Fibroblast of lung (primary cell): ENCODE measurements around the gene DDX31. TPM values are rescaled to one million over a fixed set of nuclear protein-coding genes. Genes with fewer than 3 reads are reported as not detected.

Source experiments
- DNase-seq, 2 donors: peaks; one replicate each; pipeline versions ENCODE4 v3.0.0 to v3.0.0-alpha.2; 2010; ENCODE audit warnings: low read depth in 2 of 2
- H2AFZ ChIP-seq: 2 replicates; pipeline ENCODE4 v1.5.1; 2012; ENCODE audit warnings: low read length, control low read depth, inconsistent platforms
- H3K27ac ChIP-seq: 2 replicates; pipeline ENCODE4 v1.5.1; 2011; ENCODE audit warnings: low read length, control low read depth; ENCODE audit not compliant: insufficient read depth
- H3K27me3 ChIP-seq: 2 replicates; pipeline ENCODE4 v1.5.1; 2011; ENCODE audit warnings: mild to moderate bottlenecking, low read length; ENCODE audit not compliant: control insufficient read depth, insufficient read depth
- H3K36me3 ChIP-seq: 2 replicates; pipeline ENCODE4 v1.5.1; 2011; ENCODE audit warnings: low read length; ENCODE audit not compliant: control insufficient read depth, insufficient read depth
- H3K4me1 ChIP-seq: 2 replicates; pipeline ENCODE4 v1.5.1; 2011; ENCODE audit warnings: low read length; ENCODE audit not compliant: control insufficient read depth, insufficient read depth; ENCODE audit errors: extremely low read depth
- H3K4me2 ChIP-seq: 2 replicates; pipeline ENCODE4 v1.5.1; 2011; ENCODE audit warnings: low read length, control low read depth; ENCODE audit not compliant: insufficient read depth; ENCODE audit errors: extremely low read depth
- H3K4me3 ChIP-seq, 4 experiments: fragments of 200-600 bp in 1 of 4; sonication (generic) in 1 of 4; replicated peaks in 1 of 4; 2 replicates each; pipeline ENCODE4 v1.5.1; 2011 to 2016; ENCODE audit warnings: low read length in 4 of 4, low read depth in 3 of 4, mild to moderate bottlenecking in 3 of 4, control low read depth in 2 of 4, inconsistent platforms in 1 of 4, mixed read lengths in 1 of 4; ENCODE audit not compliant: insufficient read depth in 1 of 4; ENCODE audit errors: control extremely low read depth in 1 of 4
- H3K79me2 ChIP-seq: 2 replicates; pipeline ENCODE4 v1.5.1; 2012; ENCODE audit warnings: mild to moderate bottlenecking, low read length, inconsistent platforms; ENCODE audit not compliant: control insufficient read depth, insufficient read depth
- H3K9ac ChIP-seq: 2 replicates; pipeline ENCODE4 v1.5.1; 2011; ENCODE audit warnings: mild to moderate bottlenecking, low read length, control low read depth; ENCODE audit not compliant: insufficient read depth
- H3K9me3 ChIP-seq: 2 replicates; pipeline ENCODE4 v1.5.1; 2012; ENCODE audit warnings: low read depth, low read length; ENCODE audit not compliant: control insufficient read depth, insufficient read depth
- H4K20me1 ChIP-seq: 2 replicates; pipeline ENCODE4 v1.5.1; 2011; ENCODE audit warnings: low read length; ENCODE audit not compliant: control insufficient read depth, insufficient read depth; ENCODE audit errors: extremely low read depth
- EZH2 ChIP-seq: IDR thresholded peaks from 2 replicates; pipeline ENCODE4 v1.5.1; 2012; ENCODE audit warnings: low read length, control low read depth, mild to moderate bottlenecking; ENCODE audit errors: missing control alignments
- polyA plus RNA-seq, 2 donors: library from polyadenylated mRNA; depleted of rRNA in 1 of 2; stranded (reverse) in 1 of 2; unstranded in 1 of 2; fragments of >200 nt; gene quantifications; 2 replicates each; pipeline ENCODE4 v1.2.1, GENCODE V29; 2011 to 2012; ENCODE audit warnings: missing spikeins in 1 of 2
- total RNA-seq: library from RNA; depleted of rRNA; stranded (reverse); fragments of >200 nt; gene quantifications from 2 replicates; pipeline ENCODE4 v1.2.1, GENCODE V29; 2014
- TF ChIP-seq, protein P1 (sequence below), 2 donors: IDR thresholded peaks in 1 of 2; conservative IDR thresholded peaks in 1 of 2; 1 replicate in 1 of 2; 2 replicates in 1 of 2; pipeline ENCODE4 v1.5.1; 2011 to 2012; ENCODE audit warnings: low read length in 2 of 2, control low read depth in 1 of 2, inconsistent platforms in 1 of 2, low read depth in 1 of 2, mild to moderate bottlenecking in 1 of 2

DDX31 gene
- total and polyA plus RNA-seq, 2 donors (not counting 1 experiment from before 2014, with no cell fraction given): 10.1 to 10.8 TPM

DNA sequence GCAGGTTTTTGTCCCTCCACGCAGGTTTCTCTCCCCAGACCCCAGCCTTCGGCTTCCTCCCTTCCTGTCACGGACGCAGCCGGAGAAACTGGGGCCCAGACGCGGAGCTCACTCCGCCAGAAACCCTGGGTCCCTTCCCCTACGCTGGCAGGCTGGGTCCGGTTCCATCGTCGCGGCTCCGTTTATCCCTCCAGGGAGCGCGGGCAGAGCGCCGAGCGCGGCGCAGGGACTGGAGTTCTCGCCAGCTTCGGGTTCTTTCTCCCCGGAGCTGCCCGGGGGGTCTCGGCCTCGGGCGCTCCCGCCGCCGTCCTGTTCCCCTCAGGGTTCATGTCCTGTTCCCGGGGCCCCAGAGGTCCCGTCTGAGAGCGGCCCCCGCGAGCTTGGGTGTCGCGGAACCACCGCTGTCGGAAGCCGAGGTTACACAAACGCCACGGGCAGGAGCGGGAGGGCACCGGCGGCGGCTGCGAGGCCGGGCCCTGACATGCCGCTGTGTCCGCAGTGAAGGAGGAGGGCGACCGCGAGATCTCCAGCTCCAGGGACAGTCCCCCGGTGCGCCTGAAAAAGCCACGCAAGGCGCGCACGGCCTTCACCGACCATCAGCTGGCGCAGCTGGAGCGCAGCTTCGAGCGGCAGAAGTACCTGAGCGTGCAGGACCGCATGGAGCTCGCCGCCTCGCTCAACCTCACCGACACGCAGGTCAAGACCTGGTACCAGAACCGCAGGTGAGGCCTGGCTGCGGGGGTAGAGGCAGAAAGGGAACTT, 82.8 kb downstream of the DDX31 start:
- Histone ChIP-seq H3K4me2 (no peak overlapping the region), H3K9me3 (no peaks in the 10 kb centered on the region), H4K20me1 (no peaks in the 10 kb centered on the region), H2AFZ (no peak overlapping the region), H3K27ac (no peak overlapping the region), H3K27me3 (peaks cover 83% of the 10 kb centered on the region), H3K4me3 (no peak overlapping the region), H3K9ac (no peak overlapping the region), H3K79me2 (no peaks in the 10 kb centered on the region), H3K4me1 (no peaks in the 10 kb centered on the region), H3K36me3 (no peaks in the 10 kb centered on the region)
- peak; percentile 91 for TF ChIP-seq EZH2
- TF ChIP-seq, protein P1, sequence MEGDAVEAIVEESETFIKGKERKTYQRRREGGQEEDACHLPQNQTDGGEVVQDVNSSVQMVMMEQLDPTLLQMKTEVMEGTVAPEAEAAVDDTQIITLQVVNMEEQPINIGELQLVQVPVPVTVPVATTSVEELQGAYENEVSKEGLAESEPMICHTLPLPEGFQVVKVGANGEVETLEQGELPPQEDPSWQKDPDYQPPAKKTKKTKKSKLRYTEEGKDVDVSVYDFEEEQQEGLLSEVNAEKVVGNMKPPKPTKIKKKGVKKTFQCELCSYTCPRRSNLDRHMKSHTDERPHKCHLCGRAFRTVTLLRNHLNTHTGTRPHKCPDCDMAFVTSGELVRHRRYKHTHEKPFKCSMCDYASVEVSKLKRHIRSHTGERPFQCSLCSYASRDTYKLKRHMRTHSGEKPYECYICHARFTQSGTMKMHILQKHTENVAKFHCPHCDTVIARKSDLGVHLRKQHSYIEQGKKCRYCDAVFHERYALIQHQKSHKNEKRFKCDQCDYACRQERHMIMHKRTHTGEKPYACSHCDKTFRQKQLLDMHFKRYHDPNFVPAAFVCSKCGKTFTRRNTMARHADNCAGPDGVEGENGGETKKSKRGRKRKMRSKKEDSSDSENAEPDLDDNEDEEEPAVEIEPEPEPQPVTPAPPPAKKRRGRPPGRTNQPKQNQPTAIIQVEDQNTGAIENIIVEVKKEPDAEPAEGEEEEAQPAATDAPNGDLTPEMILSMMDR (conservative IDR thresholded peaks at IDR 0.05 in 1 of 2, IDR thresholded peaks at IDR 0.05 in 1 of 2; ENCODE audit: low read depth in 1 of 2, low read length in 2 of 2): no peak
- no peak for DNase-seq

DNA sequence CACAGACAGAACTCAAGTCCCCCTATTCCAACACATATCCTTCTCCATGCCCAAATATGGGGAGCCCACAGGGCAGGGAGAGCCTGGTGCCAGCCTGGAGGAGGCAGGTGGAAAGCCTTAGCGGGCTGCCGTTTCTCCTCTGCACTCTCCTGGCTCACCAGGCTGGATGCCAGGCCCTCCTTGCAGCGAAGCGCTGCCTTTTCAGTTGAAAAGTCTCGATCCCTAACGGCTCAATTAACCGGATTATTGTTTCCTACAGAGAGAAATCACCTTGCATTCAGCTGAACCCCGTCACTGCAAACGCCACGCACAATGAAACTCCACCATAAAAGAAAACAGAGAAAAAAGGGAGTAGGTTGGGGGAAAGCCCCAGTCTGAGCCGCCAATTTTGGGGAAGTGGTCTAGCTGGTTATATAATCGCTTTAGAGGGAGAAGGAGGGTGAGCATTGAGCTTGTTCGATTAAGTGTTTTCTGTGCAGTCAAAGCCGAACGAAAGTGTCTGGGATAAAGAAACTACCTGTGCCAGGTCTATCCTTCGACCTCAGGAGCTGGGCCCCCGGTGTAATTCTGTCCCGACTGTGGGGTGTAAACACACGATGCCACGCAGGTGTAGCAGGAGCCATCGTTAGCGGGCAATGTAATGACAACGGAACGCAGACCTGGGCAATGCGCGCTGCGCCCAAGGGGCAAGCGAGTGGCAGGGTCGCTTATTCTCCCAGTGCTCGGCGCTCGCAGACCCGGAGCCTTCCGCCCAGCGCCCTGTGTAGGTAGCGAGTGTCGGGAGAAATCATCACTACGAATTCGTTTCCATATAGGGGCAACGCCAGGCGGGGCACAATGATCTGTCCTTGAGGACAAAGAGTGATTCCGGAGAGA, 83.6 kb downstream of the DDX31 start:
- TF ChIP-seq, protein P1 (conservative IDR thresholded peaks at IDR 0.05 in 1 of 2, IDR thresholded peaks at IDR 0.05 in 1 of 2; ENCODE audit: low read depth in 1 of 2, low read length in 2 of 2): no peak
- peak; percentile 84 for TF ChIP-seq EZH2
- no peak overlapping the region for H3K27ac ChIP-seq
- peaks cover 86% of the 10 kb centered on the region for H3K27me3 ChIP-seq
- no peak for DNase-seq
- H3K36me3 ChIP-seq: no peaks in the 10 kb centered on the region
- no peak overlapping the region for H3K4me2 ChIP-seq
- no peaks in the 10 kb centered on the region for H4K20me1 ChIP-seq
- no peak overlapping the region for H3K4me3 ChIP-seq
- peaks cover 2% of the 10 kb centered on the region for H3K4me1 ChIP-seq
- no peaks in the 10 kb centered on the region for H3K79me2 ChIP-seq
- H3K9ac ChIP-seq: no peak overlapping the region
- H2AFZ ChIP-seq: no peak overlapping the region
- H3K9me3 ChIP-seq: no peaks in the 10 kb centered on the region
